NCI-H345 treated with DMSO at 0.1 percent for 48 hours (cell line): ENCODE measurements around the gene RBM6.
A peak's percentile ranks its signal among the peaks of the same experiment; 100 is the strongest.

ENCODE experiments used
- DNase-seq: peaks from one replicate; lab custom pipeline; 2025; ENCODE audit not compliant: unreplicated experiment; lab: John Stamatoyannopoulos, UW

RBM6 gene

GRCh38 chr3:50088725-50089608 lies 149.0 kb downstream of the RBM6 start, which contains the start of gene RBM5:
RBM5 (plus strand) TSS chr3:50088919; CDS start chr3:50090435, 1,516 bp downstream.
- peak; percentile 66 for DNase-seq

- DNase-seq: no peak
Observed at GRCh38 chr3:50089609-50089945, 149.6 kb downstream of the RBM6 start.

- no peak for DNase-seq
Observed at GRCh38 chr3:50090984-50091383, 151.0 kb downstream of the RBM6 start.

GRCh38 chr3:50095352-50095998 lies 155.5 kb downstream of the RBM6 start:
- no peak for DNase-seq

- no peak for DNase-seq
Observed at GRCh38 chr3:50100386-50100785, 160.4 kb downstream of the RBM6 start.

- no peak for DNase-seq
Observed at GRCh38 chr3:50100956-50101845, 161.3 kb downstream of the RBM6 start.

GRCh38 chr3:50102558-50102957 lies 162.6 kb downstream of the RBM6 start:
- no peak for DNase-seq

GRCh38 chr3:50111757-50112156 lies 171.8 kb downstream of the RBM6 start:
- DNase-seq: no peak

GRCh38 chr3:50112462-50112861 lies 172.5 kb downstream of the RBM6 start:
- DNase-seq: peak; percentile 16

GRCh38 chr3:50117120-50117519 lies 177.2 kb downstream of the RBM6 start:
- no peak for DNase-seq

GRCh38 chr3:50118237-50118636 lies 178.3 kb downstream of the RBM6 start:
- no peak for DNase-seq

- no peak for DNase-seq
Observed at GRCh38 chr3:50119786-50120185, 179.8 kb downstream of the RBM6 start.

GRCh38 chr3:50120364-50121071 lies 180.6 kb downstream of the RBM6 start:
- DNase-seq: no peak

- peak; percentile 34 for DNase-seq
Observed at GRCh38 chr3:50121072-50122032, 181.4 kb downstream of the RBM6 start.

- no peak for DNase-seq
Observed at GRCh38 chr3:50122071-50122470, 182.1 kb downstream of the RBM6 start.

- no peak for DNase-seq
Observed at GRCh38 chr3:50122661-50123391, 182.9 kb downstream of the RBM6 start.

GRCh38 chr3:50123394-50124051 lies 183.6 kb downstream of the RBM6 start:
- DNase-seq: no peak

GRCh38 chr3:50124052-50124799 lies 184.3 kb downstream of the RBM6 start:
- no peak for DNase-seq
